Stimulated activated naive CD8-positive, alpha-beta T cell treated with anti-CD3 and anti-CD28 coated beads, Interleukin-15, amount 100 ng/mL, for 72 hours (primary cell): ENCODE measurements around the gene GPD1.
A peak's percentile ranks its signal among the peaks of the same experiment; 100 is the strongest.
"Not testable (repeated sequence)": the region's sequence is repeated elsewhere in the genome, so short reads cannot be mapped to it uniquely, and the experiment has no call there.

Experiments
- ATAC-seq: fragments of 150-1000 bp; cut with Tn5 transposase; 2 replicates; pipeline ENCODE4 v1.10.0; 2021; ENCODE audit warnings: mild to moderate bottlenecking, moderate library complexity
- DNase-seq, 2 donors: peaks; one replicate each; pipeline ENCODE4 v3.0.0; 2021 to 2022
- H3K27ac Mint-ChIP-seq, 2 donors: one replicate each; pipeline ENCODE4 v1.8.0; 2022; ENCODE audit warnings: mild to moderate bottlenecking in 2 of 2, mixed read lengths in 2 of 2, moderate library complexity in 2 of 2
- H3K27me3 Mint-ChIP-seq: one replicate; pipeline ENCODE4 v1.8.0; 2022; ENCODE audit warnings: mixed read lengths
- H3K4me1 Mint-ChIP-seq: one replicate; pipeline ENCODE4 v1.8.0; 2022; ENCODE audit warnings: mild to moderate bottlenecking, mixed read lengths
- H3K4me3 Mint-ChIP-seq, 2 donors: one replicate each; pipeline ENCODE4 v1.8.0; 2022; ENCODE audit warnings: mild to moderate bottlenecking in 2 of 2, mixed read lengths in 2 of 2, moderate library complexity in 1 of 2
- H3K9me3 Mint-ChIP-seq, 2 donors: one replicate each; pipeline ENCODE4 v1.8.0; 2022; ENCODE audit warnings: mixed read lengths in 2 of 2

GPD1 gene

GRCh38 chr12:50069069-50069468 lies 34.7 kb upstream of the GPD1 start:
- no peaks in the 10 kb centered on the region for H3K27me3 Mint-ChIP-seq
- no peak overlapping the region for H3K27ac Mint-ChIP-seq
- no peak for ATAC-seq
- no peak for DNase-seq
- H3K4me1 Mint-ChIP-seq: peaks cover 9% of the 10 kb centered on the region
- no peaks in the 10 kb centered on the region for H3K9me3 Mint-ChIP-seq
- H3K4me3 Mint-ChIP-seq: no peak overlapping the region

- Mint-ChIP-seq H3K4me1 (peaks cover 9% of the 10 kb centered on the region), H3K9me3 (no peaks in the 10 kb centered on the region), H3K27ac (no peak overlapping the region), H3K27me3 (no peaks in the 10 kb centered on the region), H3K4me3 (no peak overlapping the region)
- DNase-seq (no peak), ATAC-seq (no peak)
Measured at GRCh38 chr12:50069539-50069938, 34.3 kb upstream of the GPD1 start.

- peak; percentile 48 for ATAC-seq
Measured at GRCh38 chr12:50070314-50071060, 33.3 kb upstream of the GPD1 start.

GRCh38 chr12:50072198-50072907 lies 31.5 kb upstream of the GPD1 start:
- no peaks in the 10 kb centered on the region for H3K9me3 Mint-ChIP-seq
- peaks cover 21% of the 10 kb centered on the region for H3K4me1 Mint-ChIP-seq
- H3K27ac Mint-ChIP-seq: no peak overlapping the region
- no peaks in the 10 kb centered on the region for H3K27me3 Mint-ChIP-seq
- no peak for ATAC-seq
- no peak overlapping the region for H3K4me3 Mint-ChIP-seq
- no peak for DNase-seq

More at GRCh38 chr12:50070314-50071060, 33.3 kb upstream of the GPD1 start:
- Mint-ChIP-seq H3K4me1 (peaks cover 18% of the 10 kb centered on the region), H3K27ac (no peak overlapping the region), H3K27me3 (no peaks in the 10 kb centered on the region), H3K9me3 (no peaks in the 10 kb centered on the region), H3K4me3 (no peak overlapping the region)
- DNase-seq: peak; percentile 55

GRCh38 chr12:50073206-50073605 lies 30.6 kb upstream of the GPD1 start:
- peaks cover 21% of the 10 kb centered on the region for H3K4me1 Mint-ChIP-seq
- no peaks in the 10 kb centered on the region for H3K27me3 Mint-ChIP-seq
- H3K9me3 Mint-ChIP-seq: no peaks in the 10 kb centered on the region
- H3K27ac Mint-ChIP-seq: no peak overlapping the region
- H3K4me3 Mint-ChIP-seq: no peak overlapping the region
- ATAC-seq: no peak
- DNase-seq: no peak

GRCh38 chr12:50073712-50074111 lies 30.1 kb upstream of the GPD1 start:
- DNase-seq (no peak), ATAC-seq (no peak)
- Mint-ChIP-seq H3K4me3 (no peak overlapping the region), H3K9me3 (no peaks in the 10 kb centered on the region), H3K27ac (no peak overlapping the region), H3K27me3 (no peaks in the 10 kb centered on the region), H3K4me1 (peaks cover 21% of the 10 kb centered on the region)

- Mint-ChIP-seq H3K4me3 (no peak overlapping the region), H3K27ac (peak overlapping the region in 1 of 2 donors; percentile 77), H3K27me3 (no peaks in the 10 kb centered on the region), H3K4me1 (peaks cover 17% of the 10 kb centered on the region), H3K9me3 (no peaks in the 10 kb centered on the region)
- ATAC-seq: peak; percentile 92
- peak; percentile 79 to 81 for DNase-seq
Measured at GRCh38 chr12:50074936-50075807, 28.6 kb upstream of the GPD1 start.

GRCh38 chr12:50075808-50076170 lies 28.0 kb upstream of the GPD1 start:
- no peak for ATAC-seq
- H3K27ac Mint-ChIP-seq: no peak overlapping the region
- H3K9me3 Mint-ChIP-seq: no peaks in the 10 kb centered on the region
- peaks cover 12% of the 10 kb centered on the region for H3K4me1 Mint-ChIP-seq
- no peak overlapping the region for H3K4me3 Mint-ChIP-seq
- H3K27me3 Mint-ChIP-seq: no peaks in the 10 kb centered on the region
- no peak for DNase-seq

- DNase-seq: no peak
- H3K27ac Mint-ChIP-seq: no peak overlapping the region
- H3K4me1 Mint-ChIP-seq: peaks cover 17% of the 10 kb centered on the region
- H3K4me3 Mint-ChIP-seq: no peak overlapping the region
- H3K27me3 Mint-ChIP-seq: no peaks in the 10 kb centered on the region
- ATAC-seq: no peak
- H3K9me3 Mint-ChIP-seq: no peaks in the 10 kb centered on the region
Measured at GRCh38 chr12:50077099-50077498, 26.7 kb upstream of the GPD1 start.

GRCh38 chr12:50078281-50078680 lies 25.5 kb upstream of the GPD1 start:
- Mint-ChIP-seq H3K4me3 (no peak overlapping the region), H3K9me3 (no peaks in the 10 kb centered on the region), H3K27ac (no peak overlapping the region), H3K27me3 (no peaks in the 10 kb centered on the region), H3K4me1 (peaks cover 18% of the 10 kb centered on the region)
- ATAC-seq (no peak), DNase-seq (no peak)

- no peak overlapping the region for H3K27ac Mint-ChIP-seq
- H3K27me3 Mint-ChIP-seq: no peaks in the 10 kb centered on the region
- no peak for DNase-seq
- ATAC-seq: no peak
- H3K4me1 Mint-ChIP-seq: peaks cover 22% of the 10 kb centered on the region
- no peaks in the 10 kb centered on the region for H3K9me3 Mint-ChIP-seq
- no peak overlapping the region for H3K4me3 Mint-ChIP-seq
Measured at GRCh38 chr12:50079771-50080170, 24.0 kb upstream of the GPD1 start.

- H3K27ac Mint-ChIP-seq: no peak overlapping the region
Measured at GRCh38 chr12:50081096-50081808, 22.6 kb upstream of the GPD1 start.

GRCh38 chr12:50082644-50083043 lies 21.2 kb upstream of the GPD1 start:
- H3K27ac Mint-ChIP-seq: no peak overlapping the region
- H3K4me3 Mint-ChIP-seq: no peak overlapping the region

More at GRCh38 chr12:50081096-50081808, 22.6 kb upstream of the GPD1 start:
- DNase-seq (no peak), ATAC-seq (no peak)
- Mint-ChIP-seq H3K27me3 (no peaks in the 10 kb centered on the region), H3K4me1 (peaks cover 21% of the 10 kb centered on the region), H3K4me3 (no peak overlapping the region), H3K9me3 (no peaks in the 10 kb centered on the region)

GRCh38 chr12:50083301-50083700 lies 20.5 kb upstream of the GPD1 start:
- peak overlapping the region; percentile 29 to 42 for H3K27ac Mint-ChIP-seq
- no peaks in the 10 kb centered on the region for H3K27me3 Mint-ChIP-seq
- no peak for DNase-seq
- ATAC-seq: no peak
- H3K4me3 Mint-ChIP-seq: peak overlapping the region; percentile 70
- H3K4me1 Mint-ChIP-seq: peaks cover 42% of the 10 kb centered on the region
- H3K9me3 Mint-ChIP-seq: no peaks in the 10 kb centered on the region

More at GRCh38 chr12:50082644-50083043, 21.2 kb upstream of the GPD1 start:
- H3K9me3 Mint-ChIP-seq: no peaks in the 10 kb centered on the region
- DNase-seq (no peak), ATAC-seq (no peak)
- H3K27me3 Mint-ChIP-seq: no peaks in the 10 kb centered on the region
- peaks cover 35% of the 10 kb centered on the region for H3K4me1 Mint-ChIP-seq

GRCh38 chr12:50084409-50084774 lies 19.4 kb upstream of the GPD1 start:
- ATAC-seq, DNase-seq, H3K9me3 Mint-ChIP-seq, H3K27me3 Mint-ChIP-seq: not testable (repeated sequence)
- peaks cover 49% of the 10 kb centered on the region for H3K4me1 Mint-ChIP-seq
- H3K4me3 Mint-ChIP-seq: peak overlapping the region; percentile 92 to 97
- H3K27ac Mint-ChIP-seq: peak overlapping the region; percentile 98 to 99
